NCI-H2196 (cell line): Measurements from ENCODE around the gene CIDEB.

ENCODE experiments used
- DNase-seq: peaks from one replicate; lab custom pipeline; 2025; ENCODE audit not compliant: unreplicated experiment; lab: John Stamatoyannopoulos, UW

The CIDEB gene

DNA sequence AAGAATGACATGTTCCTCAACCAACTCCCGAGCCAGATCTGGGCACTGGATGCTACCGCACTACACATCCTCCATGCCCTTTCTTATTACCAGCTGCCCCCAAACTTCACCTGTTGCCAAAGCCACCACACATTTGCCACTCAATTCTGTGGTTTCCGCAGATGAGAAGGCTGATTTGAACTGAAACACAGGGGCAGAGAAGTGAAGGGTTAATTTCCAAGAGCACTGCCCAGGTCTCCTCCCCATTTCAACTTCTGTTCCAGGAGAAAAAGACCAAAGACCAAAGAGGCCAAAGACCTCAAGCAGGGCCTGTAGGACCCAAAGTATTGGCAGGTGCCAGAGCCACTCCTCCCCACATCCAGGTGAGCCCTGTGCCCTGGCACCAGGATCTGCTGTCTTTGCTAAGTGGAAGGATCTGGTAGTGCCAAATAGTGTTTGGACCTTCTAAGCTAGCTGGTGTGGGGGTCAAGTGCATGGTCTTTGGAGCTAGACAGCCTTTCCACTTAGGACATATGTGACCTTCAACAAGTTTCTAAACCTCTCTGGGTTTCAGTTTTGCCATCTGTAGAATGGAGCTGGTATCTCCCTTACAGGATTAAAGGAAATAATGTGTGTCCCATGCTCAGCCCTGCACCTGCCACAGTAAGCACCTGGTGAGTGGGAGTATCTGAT, 16.2 kb downstream of the CIDEB start:
- DNase-seq: no peak

GRCh38 chr14:24290746-24291145, 17.0 kb downstream of the CIDEB start:
- DNase-seq: no peak

DNA sequence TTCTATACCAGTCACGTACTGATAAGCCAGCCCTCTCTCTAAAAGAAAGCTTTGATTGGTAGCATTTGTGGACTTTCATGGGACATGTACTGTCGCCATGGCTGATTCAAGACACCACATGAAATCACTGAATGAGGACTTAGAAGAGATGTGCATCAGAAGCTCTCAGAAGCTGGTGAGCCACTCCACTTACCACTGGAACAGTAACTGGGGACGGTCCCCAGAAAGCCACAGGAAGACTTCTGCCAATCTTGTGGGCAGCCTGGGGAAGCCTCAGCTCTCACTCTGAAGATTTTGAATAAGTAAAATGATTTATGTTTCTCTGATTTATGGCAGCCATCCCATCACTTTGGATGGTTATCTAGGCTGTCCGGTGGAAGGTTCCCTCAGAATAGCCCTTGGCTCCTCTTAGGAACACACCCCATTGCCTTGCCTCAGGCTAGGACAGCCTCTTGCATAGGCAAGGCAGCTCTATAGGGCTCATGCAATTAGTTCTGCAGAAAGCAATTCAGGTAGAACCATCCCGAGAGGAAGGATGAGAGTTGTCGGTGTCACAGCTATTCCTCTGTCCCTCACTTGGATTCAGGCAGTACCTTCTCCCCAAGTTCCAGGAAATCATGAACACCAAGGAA, 18.0 kb downstream of the CIDEB start:
- no peak for DNase-seq

DNA sequence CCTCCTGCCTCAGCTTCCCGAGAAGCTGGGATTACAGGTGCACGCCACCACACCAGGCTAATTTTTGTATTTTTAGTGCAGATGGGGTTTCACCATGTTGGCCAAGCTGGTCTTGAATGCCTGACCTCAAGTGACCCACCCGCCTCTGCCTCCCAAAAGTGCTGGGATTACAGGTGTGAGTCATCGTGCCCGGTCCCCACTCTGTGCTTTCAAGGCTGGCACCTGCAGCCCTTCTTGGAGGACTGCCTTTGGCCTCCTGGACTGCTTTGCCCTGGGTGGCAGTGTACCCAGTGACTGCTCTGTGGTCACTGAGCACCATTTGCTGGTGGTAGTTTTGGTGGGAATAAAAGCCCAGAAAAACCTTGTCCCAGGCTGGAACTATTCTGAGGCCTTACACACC, 20.8 kb downstream of the CIDEB start:
- DNase-seq: no peak

- no peak for DNase-seq
Observed at GRCh38 chr14:24285351-24285750, 22.4 kb downstream of the CIDEB start.

GRCh38 chr14:24284501-24285035, 23.2 kb downstream of the CIDEB start:
- DNase-seq: no peak

DNA sequence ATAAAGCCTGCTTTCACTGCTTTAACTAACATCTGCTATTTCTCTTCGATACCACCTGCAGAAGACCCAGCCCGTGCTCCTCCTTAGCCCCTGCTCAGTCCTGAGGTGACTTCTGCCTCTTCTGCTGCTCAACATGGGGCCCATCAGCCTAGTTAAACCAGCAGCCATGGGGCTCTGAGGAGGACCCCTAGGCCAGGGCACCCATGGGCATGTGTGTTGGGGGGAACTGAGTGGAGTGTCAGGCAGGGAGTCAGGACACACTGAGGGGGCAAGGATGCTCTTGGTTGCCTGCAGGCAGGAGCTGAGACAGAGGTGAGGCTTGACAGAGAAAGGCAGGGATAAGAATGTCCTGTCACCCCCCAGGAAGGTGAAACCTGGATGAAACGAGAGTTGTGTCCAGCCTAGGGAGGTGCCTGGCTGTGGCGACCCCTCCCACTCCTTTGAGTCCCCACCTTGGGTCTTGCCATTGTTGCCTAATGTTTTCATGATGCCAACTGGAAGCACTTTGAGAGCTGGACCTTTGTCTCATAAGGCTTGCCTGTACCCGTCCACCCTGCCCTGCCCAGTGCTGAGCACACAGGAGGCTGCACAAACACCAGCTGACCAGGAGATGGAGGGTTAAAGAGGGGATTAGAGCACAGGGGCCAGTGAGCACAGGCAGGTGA, 23.8 kb downstream of the CIDEB start:
- no peak for DNase-seq

- no peak for DNase-seq
Observed at GRCh38 chr14:24282736-24283135, 25.0 kb downstream of the CIDEB start.

GRCh38 chr14:24281636-24282035, 26.1 kb downstream of the CIDEB start:
- no peak for DNase-seq

DNA sequence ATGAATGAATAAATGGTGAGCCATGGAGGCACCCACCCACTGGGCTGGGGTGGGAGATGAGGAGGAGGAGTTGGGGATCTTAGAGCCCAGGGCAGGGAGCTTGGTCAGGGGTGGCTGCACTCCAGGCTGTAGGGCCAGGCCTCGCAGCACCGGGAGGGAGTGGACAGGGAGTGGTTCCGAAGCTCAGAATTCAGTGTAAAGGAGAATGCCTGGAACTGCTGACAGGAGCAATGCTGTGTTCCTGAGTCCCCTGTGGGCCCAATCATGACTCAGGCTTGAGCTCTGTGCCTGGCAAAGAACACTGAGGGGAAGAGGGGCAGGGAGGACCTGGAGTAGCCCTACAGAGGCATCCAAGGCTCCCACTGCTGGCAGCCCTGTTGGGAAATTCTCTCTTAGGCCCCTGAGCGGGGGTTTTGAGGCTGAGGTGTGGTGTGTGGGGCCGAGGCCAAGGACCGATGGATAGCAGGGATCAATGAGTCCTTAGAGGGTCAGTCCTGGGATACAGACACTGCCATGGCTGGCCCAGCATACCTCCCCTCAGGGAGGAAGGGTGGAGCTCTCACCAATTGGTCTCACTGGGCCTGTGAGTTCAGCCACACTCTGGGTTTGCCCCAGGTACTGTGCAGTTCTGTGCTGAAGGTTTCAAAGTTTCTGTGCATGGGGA, 26.8 kb downstream of the CIDEB start:
- DNase-seq: no peak

GRCh38 chr14:24279301-24280186, 28.2 kb downstream of the CIDEB start:
- peak; percentile 18 for DNase-seq

DNA sequence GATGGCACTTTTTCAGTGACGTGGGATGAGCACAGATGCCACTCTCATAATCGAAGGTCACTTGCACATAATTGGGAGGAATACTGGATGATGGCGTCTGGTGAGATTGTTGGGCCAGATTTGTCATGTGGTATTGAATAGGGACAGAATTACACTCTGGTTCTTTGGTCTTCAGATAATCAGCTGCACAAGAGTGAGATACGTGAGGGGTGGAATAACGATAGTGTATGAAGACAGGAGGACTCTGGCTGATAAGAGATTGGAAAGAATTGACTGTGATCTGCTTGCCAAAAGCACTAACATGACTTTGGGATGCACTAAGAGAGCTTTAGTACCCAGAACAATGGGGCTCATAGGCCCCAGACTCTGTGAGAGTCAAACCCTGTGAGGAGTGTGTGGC, 29.4 kb downstream of the CIDEB start:
- DNase-seq: no peak

DNA sequence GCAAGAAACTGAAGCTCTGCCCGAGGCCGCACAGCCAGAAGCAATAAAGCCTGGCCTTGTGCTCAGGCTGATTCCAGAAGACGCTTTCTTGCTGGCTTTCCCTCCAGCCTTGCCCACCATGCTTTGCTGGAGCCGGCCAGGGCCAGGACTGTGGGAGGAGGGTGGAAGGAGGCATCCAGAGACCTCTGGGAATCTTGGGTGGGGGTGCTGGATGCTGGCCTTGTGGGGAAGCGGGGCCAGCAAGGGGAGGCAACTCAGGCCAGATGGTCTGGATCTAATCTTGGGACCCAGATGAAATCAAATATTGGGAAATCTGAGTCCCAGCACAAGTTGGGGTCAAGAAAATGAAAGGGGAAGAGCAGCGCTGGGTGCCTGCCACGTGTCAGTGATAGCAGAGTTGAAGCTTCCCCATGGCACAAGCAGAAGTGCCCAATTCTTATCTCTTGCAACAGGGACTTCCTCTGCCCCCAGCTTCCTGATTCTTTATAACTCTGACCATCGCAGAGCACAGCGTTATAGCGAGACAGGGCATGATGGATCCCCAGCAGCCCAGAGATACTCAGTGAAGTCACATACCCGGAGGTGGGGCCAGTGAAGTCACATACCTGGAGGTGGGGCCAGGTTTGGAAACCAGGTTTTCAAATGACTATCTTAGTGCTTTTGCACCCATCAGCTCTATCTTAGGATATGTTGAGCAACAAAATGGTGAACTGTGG, 30.0 kb downstream of the CIDEB start:
- no peak for DNase-seq

DNA sequence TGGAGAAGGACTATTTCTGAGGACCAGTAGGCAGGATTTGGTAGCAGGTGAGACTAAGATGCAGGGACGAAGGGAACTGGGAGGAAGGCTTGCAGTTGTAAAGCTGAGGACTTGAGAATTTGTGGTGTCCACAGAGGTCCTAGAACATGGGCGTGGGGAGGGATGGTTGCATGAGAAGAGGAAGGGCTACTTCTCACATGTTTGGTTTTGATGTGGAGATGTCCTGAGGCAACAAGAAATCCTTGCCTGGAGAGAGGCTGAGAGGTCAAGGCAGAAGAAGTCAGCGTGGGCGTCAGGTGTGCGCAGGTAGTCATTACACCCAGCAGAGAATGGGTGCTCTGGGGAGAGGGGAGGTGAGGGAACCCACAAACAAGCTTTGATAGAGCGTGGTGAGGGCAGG, 30.7 kb downstream of the CIDEB start:
- DNase-seq: no peak

- peak; percentile 29 for DNase-seq
Observed at GRCh38 chr14:24274101-24274543, 33.7 kb downstream of the CIDEB start.

GRCh38 chr14:24273422-24273998, 34.3 kb downstream of the CIDEB start:
- no peak for DNase-seq

GRCh38 chr14:24272467-24272866, 35.3 kb downstream of the CIDEB start:
- DNase-seq: no peak

GRCh38 chr14:24271834-24272263, 35.9 kb downstream of the CIDEB start:
- no peak for DNase-seq

- DNase-seq: peak; percentile 92
Observed at GRCh38 chr14:24271134-24271833, 36.5 kb downstream of the CIDEB start, which contains the start of gene RABGGTA. TSS of gene RABGGTA (minus strand) at chr14:24271597. CDS start at chr14:24271115, 482 bp downstream.
